Measurements from ENCODE around the gene CTDSP2.
"Not testable (repeated sequence)": the region's sequence is repeated elsewhere in the genome, so short reads cannot be mapped to it uniquely, and the experiment has no call there.

Gene CTDSP2

DNA sequence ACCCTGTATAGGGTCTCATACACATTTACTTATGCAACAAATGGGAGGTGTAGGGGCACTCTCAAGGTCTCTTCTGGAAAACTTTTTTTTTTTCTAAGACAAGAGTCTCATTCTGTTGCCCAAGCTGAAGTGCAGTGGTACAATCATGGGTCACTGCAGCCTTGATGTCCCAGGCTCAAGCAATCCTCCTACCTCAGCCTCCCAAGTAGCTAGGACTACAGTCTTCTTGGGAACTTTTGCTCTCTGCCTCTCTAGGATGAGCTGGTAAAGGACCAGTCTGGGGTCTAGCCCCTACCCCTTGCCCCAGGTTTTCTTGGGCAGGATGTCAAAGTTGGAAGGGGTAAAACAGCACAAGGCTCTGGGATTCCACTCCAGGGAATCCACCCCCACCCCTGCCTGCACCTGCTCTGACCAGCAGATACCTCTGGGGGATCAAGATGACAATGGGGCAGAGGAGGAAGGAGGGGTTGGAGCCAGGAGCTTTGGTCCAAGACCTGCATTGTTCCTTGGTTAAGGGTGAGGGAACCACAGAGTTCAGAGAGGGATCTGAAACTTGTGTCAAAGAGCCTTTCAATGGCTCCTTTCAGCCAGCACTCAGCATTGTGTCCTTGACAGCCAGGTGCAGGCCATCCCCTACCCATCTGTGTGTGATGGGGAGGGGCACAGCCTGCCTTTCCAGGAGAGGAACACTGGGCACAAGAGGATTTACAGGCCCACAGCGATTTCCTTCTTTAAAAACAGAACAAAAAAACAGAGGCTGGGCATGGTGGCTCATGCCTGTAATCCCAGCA is 12.2 kb downstream of the CTDSP2 start:
- DNase-seq (ENCODE audit: low read depth), result no peak

DNA sequence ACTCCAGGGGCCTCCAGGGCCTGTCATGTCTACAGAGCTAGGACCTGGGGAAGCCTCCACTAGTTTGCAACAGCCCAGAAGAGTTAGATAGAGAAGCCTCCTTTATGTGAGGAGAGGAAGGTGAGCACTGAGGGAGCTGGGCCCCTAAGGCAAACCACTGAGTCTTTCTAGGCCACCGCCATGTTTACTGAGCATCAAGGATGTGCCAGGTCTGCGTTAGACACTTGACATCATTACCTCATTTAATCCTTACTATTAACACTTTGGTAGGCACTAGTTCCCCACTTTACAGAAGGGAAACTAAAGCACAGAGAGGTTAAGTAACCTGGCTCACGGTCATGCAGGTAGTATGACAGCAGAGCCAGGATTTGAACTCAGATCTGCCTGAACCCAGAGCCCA is 12.9 kb downstream of the CTDSP2 start:
- DNase-seq (ENCODE audit: low read depth), result no peak

DNA sequence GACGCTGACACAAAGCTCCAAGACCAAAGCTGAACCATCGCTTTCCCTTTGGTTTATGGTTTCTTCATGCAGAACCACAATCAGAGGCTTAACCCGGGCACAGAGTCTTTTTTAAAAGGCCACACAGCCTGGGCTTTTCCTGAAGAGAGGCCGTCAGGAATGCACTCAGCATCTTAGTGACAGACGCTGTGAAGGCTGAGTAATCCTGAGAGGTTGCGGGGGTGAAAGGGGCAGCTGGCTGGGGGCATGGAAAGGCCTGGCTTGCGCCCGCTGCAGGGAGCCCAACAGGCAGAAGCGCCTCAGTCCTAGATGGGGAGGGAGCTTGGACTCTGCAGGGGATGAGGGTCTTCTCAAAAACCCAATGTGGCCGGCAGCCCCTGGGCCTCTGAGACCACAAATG is 13.6 kb downstream of the CTDSP2 start:
- no peak for DNase-seq (ENCODE audit: low read depth)

DNA sequence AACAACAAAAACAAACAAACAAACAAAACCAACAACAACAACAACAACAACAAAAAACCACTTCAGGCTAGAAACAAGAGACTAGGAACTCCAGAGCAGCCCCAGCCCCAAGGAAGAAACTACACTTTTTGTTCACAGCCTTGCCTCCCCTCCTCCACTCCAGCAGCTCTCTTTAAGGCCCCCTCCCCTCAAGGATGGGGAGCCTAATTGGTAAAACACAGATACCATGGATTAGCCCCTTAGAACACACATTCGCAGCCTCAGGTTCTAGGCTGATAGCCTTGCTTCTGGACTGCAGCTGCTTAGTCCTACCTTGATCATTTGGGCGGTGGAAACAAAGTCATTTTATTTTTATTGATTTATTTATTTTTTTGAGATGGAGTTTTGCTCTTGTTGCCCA is 16.1 kb downstream of the CTDSP2 start:
- no peak for DNase-seq (ENCODE audit: low read depth)

GRCh38 chr12:57829025-57829777 is 17.3 kb downstream of the CTDSP2 start:
- DNase-seq (ENCODE audit: low read depth), result no peak

GRCh38 chr12:57826966-57827365 is 19.6 kb downstream of the CTDSP2 start:
- DNase-seq (ENCODE audit: low read depth), result no peak

GRCh38 chr12:57826400-57826799 is 20.1 kb downstream of the CTDSP2 start:
- no peak for DNase-seq (ENCODE audit: low read depth)

DNA sequence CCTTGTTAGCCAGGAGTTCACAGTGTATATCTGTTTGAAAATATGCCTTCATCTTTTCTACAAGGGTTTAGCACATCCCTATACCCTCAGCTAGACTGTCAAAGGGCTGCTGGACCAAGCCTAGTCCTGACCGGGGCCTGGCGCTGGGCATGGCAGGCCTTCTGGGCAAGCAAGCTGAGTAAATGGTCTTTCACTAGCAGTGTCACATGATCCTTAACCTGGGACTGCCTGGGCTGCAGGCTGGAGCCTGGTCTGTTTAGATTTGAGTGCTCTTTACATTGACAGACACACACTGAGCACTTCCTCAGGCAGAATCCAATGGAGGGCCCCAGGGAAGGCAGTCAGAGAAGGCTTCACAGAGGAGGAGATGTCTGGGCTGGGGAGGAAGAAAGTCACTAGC is 21.1 kb downstream of the CTDSP2 start:
- no peak for DNase-seq (ENCODE audit: low read depth)

GRCh38 chr12:57823908-57824640 is 22.5 kb downstream of the CTDSP2 start:
- DNase-seq (ENCODE audit: low read depth), result no peak

DNA sequence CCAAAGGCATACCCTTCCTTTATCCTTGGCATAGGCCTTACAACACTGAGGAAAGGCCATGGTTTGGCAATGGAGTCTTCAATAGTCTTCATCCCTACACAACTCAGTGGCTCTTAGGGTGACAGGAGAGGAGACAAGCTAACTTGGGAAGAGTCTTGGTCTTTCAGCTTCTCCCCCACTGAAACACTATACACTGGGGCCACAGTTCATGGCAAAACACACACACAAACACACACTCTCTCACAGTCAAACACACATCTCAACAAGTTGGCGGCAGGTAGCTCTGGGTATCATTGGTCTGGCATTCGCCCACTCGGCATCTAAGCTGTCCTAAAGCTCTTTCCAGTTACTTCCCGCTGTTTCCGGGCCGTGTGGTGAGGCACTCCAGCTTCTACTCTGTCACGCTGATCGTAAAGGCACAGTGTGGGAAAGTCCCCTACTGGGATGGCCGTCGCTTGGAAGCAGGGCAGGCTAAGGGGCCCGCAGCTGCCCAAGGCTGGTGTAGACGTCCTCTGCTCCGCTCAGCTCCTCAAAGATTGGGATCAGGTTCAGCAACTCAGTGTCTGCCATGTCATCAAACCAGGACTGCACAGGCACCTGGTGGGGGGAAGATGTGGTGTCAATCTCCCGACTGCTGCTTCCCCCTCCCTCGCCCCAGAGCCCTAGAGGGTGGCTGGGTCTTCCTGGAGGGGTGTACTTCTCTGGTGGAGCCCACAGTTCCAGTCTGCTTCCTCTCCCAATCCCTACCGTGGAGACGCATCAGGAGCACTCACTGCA is 23.2 kb downstream of the CTDSP2 start:
- no peak for DNase-seq (ENCODE audit: low read depth)

DNA sequence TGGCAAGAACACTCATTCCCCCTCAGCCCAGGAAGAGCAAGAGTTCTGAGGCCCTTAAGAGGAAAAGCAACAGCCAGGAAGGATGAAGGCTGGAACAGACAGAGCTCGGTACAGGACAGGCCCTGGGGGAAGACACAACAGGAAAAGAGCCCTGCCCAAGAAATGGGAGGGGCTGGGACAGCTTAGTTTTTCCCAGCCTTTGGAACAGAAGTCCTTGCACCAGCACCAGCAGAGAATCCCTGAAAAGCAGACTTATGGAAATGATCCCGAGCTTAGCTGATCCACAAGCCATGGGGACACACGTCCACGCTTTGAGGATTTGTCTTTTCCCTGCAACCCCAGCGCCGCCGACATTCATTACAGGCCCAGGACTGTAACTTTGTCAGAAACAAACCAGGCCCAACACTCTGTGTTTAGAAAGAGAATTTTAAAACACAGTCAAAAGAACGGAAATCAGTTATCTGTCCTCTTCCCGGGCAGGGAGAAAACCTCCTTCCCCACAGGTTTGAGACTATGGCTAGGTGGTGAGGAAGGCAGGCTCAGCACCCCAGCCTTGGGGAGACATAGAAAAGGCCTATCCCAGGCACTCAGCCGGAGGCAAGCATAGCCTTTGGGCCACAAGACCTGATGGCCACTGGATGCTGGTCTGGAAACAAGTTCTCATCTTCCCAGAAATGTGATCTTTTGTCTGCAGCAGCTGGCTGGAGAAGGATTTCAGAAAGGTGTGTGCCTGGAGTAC is 24.0 kb downstream of the CTDSP2 start:
- no peak for DNase-seq (ENCODE audit: low read depth)

DNA sequence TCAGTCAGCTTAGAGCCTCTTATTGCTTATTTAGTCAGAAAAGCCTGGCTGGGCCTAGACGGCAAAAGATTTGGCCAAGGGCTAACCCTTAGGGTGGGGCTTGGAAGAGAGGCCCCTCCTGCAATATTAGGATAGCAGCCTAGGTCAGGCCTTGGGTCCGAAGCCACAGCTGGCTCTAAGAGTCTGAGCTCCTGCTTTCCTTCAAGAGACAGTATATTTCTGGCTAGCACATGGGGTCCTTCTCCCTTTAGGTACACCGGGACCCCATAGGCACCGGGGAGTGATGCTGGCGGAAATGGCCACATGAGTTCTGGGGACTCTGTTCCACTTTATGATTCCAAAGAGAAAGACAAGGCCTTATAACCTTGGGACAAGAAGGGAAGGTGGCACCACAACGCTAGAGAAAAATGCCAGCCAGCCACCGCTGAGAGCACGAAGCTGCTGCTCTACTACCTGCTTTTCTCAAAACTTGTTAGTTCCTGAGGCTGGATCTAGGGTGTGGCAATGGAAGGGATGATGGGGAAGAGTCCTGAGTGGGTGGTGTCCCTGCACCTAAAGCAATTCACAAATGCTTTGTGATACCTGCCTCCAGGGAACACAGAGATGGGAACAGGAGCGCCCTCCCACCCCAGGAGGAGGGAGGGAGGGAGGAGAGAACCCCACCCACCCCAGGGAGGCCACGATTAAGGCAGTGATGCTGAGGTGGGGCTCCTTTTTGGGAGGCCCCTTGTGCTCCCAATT is 24.9 kb downstream of the CTDSP2 start:
- DNase-seq (ENCODE audit: low read depth), result no peak

GRCh38 chr12:57821015-57821414 is 25.5 kb downstream of the CTDSP2 start:
- DNase-seq (ENCODE audit: low read depth), result not testable (repeated sequence)

DNA sequence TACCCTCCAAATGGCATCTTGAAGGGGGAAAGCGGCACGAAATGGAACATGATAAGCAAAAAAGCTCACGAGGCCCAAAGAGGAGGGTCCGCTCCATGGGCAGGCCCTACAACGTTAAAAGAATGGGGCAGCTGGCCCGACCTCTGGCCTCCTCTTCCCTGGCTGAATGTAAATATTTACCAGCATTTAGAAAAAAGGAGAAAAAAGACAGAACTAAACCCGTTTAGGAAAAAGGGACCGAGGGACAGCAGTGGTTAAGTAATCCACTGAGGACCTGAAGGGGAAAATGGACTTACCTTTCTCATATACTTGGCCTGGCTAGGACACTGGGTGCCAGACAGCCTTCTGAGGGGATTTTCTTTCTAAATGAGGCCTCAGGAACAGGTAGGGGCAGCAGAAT is 26.4 kb downstream of the CTDSP2 start:
- DNase-seq (ENCODE audit: low read depth), result not testable (repeated sequence)

DNA sequence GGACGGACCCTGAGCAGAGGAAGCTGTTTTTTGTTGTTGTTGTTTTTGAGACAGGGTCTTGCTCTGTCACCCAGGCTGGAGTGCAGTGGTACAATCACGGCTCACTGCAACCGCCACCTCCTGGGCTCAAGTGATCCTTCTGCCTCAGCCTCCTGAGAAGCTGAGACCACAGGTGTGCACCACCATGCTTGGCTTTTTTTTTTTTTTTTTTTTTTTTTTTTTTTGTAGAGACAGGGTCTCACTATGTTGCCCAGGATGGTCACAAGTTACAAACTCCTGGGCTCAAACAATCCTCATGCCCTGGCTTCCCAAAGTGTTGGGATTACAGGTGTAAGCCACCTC is 28.6 kb downstream of the CTDSP2 start:
- DNase-seq (ENCODE audit: low read depth), result not testable (repeated sequence)

- DNase-seq (ENCODE audit: low read depth), result no peak
These were observed 29.1 kb downstream of the CTDSP2 start for GRCh38 chr12:57817261-57817989.

- DNase-seq (ENCODE audit: low read depth), result no peak
These were observed 29.7 kb downstream of the CTDSP2 start for GRCh38 chr12:57816855-57817151.

DNA sequence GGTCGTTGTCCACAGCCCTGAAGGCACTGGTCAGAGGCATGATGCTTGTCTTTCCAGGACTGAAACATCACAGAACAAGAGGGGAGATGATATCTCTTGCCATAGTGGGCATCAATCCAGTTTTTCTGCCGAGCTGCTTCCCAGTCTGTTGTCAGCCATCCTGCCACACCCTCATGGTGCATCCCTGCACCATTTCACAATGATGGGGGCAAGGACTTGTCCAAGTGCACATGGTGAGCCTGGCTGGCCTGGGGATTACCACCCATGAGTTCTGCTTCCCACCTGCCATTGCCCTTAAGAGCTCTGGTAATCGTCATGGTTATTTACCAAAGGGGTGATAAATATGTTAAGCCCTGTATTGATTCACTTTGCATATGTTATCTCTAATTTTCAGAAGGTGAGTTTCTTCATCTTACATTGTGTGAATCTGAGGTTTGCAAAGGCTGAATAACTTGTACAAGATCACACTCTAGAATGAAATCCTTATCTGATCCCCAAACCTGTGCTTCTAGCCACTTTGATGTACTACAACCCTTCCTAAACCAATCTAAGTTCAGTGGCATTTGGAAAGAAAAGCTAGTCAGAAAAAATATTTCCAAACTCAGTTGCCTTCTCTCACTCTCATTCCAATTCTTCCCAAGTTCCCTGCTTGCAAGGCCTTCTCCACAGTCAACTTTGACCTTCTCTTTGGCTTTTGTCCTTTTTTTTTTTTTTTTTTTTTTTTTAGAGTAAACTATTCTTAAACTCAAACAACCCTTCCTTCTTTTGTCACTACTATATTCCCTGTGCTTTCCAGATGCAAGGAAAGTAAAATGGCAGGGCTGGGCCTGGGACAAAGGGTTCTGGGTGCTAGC is 30.3 kb downstream of the CTDSP2 start:
- no peak for DNase-seq (ENCODE audit: low read depth)
